RPMI7951 (cell line): ENCODE results near the gene ATXN1. TPM values are rescaled to one million over a fixed set of nuclear protein-coding genes. Genes with fewer than 3 reads are reported as not detected.

Source experiments
- DNase-seq: peaks from one replicate; pipeline ENCODE4 v3.0.0-alpha.2; 2012; ENCODE audit warnings: low read depth
- total RNA-seq: library from RNA; depleted of rRNA; stranded (reverse); fragments of >200 nt; shearing (Covaris generic); gene quantifications from 2 replicates; pipeline ENCODE4 v1.2.3, GENCODE V29; 2014

Gene ATXN1
- total RNA-seq, 1 experiment from 2014 or later: 31.2 TPM

- no peak for DNase-seq
Measured at GRCh38 chr6:16362296-16362695, 399.0 kb downstream of the ATXN1 start.

DNA sequence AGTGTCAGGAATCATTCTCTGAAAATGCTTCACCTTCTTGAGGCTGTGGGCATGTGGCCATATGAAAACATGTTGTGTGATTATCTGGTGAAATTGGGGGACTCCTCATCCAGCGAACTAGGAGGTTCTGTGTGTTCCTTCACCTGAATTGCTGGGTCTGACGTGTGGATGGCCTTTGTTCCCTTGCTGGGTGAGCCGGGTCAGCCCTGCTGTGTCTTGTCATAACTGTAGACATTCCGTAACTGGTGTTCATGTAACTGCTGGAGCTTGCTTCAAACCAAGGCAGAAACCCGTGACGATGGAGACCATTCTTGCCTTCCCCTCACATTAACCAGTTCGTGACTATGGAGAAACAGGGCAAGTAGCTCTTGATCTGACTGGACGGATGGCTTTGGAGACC, 399.4 kb downstream of the ATXN1 start:
- DNase-seq: no peak

DNA sequence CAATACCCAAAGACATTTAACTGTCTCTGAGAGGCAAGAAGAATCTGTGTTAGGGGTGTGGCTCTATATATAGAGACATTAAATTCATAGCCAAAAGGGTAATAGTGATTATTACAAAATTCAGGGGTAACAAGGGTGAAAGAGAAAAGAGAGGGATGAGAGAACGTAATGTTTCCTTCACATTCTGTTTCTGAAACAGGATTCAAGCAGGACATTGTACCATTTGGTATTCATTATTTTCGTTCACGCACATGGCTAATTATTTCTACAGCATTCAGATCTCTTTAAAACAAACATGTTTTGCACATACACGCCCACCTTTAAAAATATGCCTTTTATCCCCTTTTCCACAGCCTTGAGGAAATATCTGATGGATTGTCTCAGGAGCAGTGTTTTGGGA, 400.1 kb downstream of the ATXN1 start:
- DNase-seq: no peak

- no peak for DNase-seq
Measured at GRCh38 chr6:16360365-16360764, 400.9 kb downstream of the ATXN1 start.

GRCh38 chr6:16359563-16359962, 401.7 kb downstream of the ATXN1 start:
- DNase-seq: no peak

GRCh38 chr6:16358531-16359138, 402.6 kb downstream of the ATXN1 start:
- DNase-seq: no peak

DNA sequence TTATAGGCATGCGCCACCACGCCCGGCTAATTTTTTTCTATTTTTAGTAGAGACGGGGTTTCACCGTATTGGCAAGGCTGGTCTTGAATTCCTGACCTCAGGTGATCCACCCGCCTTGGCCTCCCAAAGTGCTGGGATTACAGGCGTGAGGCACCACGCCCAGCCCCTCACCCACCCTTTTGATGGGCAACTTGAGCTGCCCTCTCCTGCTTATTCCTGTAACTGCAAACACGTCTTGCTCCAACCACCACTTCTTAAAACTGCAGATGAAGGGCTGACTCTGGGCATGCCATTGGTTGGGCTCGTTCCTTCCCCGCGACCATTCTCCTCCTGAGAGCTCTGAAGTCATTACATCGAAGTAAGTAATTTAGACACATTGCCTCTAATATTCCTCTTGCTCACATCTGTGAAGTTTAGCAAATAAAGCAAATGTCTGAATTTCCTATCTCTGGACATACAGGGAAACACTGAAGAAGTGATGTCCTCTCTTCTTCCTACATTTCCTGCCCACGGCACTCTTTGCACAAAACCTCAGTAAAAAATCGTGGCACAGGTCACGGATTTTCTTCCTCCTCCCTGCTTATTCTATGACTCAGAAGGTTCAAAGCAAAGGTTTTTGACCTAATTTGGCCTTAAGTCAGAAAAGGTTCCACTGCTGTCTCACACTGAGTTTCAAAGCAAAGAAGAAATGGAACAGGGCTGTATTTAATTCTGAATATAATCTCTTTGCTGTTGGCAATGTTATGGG, 405.4 kb downstream of the ATXN1 start:
- DNase-seq: peak; percentile 87

DNA sequence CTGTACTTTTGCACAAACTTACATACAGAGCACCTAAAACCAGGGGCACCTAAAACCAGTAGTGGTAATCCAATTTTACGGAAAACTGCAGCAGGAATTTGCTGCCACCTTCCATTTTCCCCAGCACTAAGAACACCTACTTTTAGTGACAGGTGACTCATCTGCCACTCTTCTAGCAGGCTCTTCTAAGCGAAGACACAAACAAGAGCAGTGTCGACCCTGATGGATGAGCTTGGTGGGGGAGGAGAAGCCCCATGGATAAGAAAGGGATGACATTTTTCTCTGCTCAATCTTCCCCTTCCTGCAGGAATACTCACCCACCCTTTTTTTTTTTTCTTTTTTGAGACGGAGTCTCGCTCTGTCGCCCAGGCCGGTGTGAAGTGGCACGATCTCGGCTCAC, 406.0 kb downstream of the ATXN1 start:
- DNase-seq: no peak

DNA sequence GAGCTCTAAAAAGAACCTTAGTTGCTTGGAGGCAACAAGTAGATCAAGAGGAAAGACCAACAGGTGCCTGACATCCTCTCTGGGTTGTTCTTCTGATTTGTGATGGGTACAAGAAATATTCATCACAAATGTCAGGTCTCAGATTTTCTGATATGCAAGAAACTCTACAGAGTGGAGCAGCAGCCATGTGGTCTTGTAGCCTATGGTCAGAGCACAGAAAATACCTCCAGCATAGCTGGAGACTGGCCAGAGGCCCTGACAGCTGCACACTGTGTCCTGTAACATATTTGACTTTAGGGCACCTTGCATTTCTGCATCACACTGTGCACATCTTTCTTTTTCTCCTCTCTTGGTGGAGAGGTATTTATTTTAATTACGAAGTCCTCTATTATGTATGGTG, 406.6 kb downstream of the ATXN1 start:
- DNase-seq: peak; percentile 60

GRCh38 chr6:16352821-16353438, 408.3 kb downstream of the ATXN1 start:
- DNase-seq: no peak

DNA sequence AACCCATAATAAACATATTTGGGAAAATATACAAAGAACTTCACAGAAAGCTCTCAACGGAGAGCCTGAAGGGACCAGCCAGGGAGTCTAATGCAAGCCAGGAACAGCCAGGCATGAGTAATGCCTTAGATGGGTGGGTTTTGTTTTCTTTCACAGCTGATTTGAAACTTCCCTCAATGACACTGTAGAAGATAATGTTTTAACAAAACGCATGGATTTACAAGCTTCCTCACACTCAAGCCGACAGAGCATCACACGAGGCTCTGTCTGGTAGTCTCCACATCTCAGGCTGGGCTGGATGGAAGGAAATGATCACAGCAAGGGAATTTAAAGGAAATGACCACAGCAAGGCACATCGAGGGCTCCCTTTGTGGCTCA, 409.0 kb downstream of the ATXN1 start:
- no peak for DNase-seq

- no peak for DNase-seq
Measured at GRCh38 chr6:16349544-16349943, 411.7 kb downstream of the ATXN1 start.

- DNase-seq: no peak
Measured at GRCh38 chr6:16346831-16347230, 414.4 kb downstream of the ATXN1 start.

DNA sequence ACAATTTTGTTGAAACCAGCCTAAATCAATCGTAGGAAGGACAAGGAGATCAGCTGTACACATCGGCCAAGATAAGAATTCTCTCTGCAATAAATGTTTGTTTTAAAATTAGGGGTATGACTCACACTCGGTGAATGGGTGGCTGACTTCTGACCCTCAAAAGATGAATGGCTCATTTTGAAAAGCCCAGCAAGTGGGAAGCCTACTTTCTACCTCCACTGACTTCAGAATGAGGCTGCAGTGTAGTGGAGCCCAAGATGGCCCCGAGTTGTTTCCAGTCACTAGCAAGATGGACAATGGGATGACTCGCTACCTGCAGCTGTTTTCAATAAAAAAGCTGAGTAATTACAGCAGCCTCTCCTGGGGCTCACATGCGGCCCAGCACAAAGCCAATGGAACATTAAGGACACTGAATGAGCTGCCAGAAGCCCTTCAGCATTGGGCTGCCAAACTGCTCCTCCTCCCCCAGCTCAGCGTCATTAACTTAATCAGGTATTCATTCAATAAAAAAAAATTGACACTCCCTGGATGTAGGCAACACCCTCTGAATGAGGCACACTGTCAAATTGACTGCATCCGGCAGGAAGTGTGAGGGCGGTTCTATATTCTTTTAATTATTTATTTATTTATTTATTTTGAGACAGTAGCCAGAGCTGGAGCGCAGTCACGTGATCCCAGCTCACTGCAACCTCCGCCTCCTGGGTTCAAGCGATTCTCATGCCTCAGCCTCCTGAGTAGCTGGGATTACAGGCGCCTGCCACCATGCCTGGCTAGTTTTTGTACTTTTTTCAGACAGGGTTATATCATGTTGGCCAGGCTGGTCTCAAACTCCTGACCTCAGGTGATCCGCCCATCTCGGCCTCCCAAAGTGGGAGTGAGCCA, 415.6 kb downstream of the ATXN1 start:
- peak; percentile 99 for DNase-seq

DNA sequence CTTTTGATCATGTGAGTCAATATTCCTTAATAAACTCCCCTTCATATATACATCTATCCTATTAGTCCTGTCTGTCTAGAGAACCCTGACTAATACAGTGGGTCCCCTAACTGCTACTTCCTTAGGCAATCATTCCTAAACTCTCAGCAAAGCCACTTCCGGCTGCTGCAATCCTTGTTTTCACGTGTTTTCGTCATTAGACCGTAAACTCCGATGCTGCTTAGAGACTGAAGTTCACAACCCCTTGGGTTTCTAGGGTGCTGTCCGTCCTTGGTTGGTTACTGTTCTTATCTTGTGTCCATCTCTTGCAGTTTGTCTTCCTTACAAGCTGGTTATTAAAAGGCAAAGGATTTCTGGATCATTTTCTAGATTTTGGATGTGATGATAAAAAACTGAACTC, 416.5 kb downstream of the ATXN1 start:
- DNase-seq: peak; percentile 93

DNA sequence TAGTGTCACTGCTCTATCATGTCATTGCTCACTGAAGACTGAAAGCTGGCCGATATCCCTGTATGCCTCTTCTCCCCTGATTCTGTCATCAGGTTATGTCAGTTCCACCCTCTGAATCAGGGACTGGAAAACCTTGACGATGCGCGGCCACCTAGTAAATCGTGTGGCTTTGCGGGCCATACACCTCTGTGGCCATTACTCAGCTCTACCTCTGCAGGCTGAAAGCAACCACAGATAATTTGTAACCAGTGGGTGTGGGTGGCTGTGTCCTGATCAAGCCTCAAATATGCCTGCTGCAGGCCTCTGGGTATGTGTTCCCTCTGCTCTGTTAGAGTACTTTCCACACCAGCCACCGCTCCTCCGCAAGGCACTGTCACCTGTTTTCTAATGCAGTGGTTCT, 417.7 kb downstream of the ATXN1 start:
- no peak for DNase-seq

- no peak for DNase-seq
Measured at GRCh38 chr6:16339265-16339587, 422.0 kb downstream of the ATXN1 start.

DNA sequence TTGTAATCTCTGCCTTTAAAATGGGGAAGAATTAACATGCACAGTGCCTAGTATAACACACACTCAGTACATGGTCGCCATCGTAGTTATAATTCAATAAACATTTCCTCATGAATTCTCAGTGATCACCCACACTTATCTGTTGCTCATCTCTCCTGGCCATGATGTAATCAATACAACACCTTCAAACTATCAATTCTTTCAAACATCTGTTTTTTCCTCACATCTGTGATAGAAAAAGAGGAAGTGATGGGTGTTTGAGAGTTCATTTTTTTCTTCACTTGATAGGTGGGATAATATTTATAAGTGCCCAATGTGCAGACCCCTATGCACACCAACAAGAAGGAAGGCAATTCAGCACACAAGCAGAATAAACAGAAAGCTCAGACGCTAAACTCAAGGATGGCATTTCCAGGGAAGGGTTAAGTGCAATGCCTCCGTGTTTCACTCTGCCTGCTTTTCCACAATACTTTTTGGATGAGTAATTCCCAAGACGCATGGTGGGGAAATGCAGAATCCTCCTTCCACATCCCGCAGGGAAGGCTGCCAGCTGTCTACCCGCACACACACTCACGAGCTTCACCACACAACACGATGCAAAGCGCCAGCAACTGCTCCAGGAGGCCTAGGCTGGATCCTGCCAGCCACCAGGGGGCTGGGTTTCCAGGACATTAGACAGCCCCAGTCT, 422.5 kb downstream of the ATXN1 start:
- peak; percentile 100 for DNase-seq

GRCh38 chr6:16337295-16337975, 423.8 kb downstream of the ATXN1 start:
- DNase-seq: peak; percentile 99

DNA sequence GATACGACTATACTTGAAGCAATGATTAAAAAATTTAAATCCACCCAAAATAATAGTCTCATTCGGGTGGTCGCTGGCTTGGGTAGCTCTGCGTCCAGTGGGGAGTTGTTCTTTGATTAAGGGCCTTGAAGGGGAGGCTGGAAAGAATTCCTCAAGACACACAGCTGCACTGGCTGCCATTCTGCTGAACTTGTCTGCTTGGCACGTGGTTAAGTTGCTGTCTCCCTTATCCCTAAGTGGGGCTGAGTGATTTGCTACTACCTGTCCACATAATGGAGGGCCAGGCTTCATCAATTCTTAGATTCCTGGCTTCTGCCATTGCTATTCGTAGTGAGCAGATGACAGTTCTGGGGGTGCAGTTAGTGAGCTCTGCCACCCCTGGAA, 424.4 kb downstream of the ATXN1 start:
- no peak for DNase-seq
